Astrocyte of the cerebellum (primary cell): Measurements from ENCODE around the gene GID8.

Experiments used
- DNase-seq: peaks from one replicate; pipeline ENCODE4 v3.0.0-alpha.2; 2011; ENCODE audit warnings: low read depth
- H3K4me3 ChIP-seq: 2 replicates; pipeline ENCODE4 v1.5.1; 2011; ENCODE audit warnings: mild to moderate bottlenecking, low read depth, low read length, moderate library complexity
- in situ Hi-C: cut with HindIII; loops from 2 replicates; pipeline ENCODE4 v1.10.0; 2017; ENCODE audit warnings: low sequenced_read_pairs
- TF ChIP-seq, protein P1 (sequence below): IDR thresholded peaks from 2 replicates; pipeline ENCODE4 v1.5.1; 2012; ENCODE audit warnings: low read length, low read depth, moderate library complexity, mild to moderate bottlenecking; ENCODE audit errors: missing control alignments

The GID8 gene

DNA sequence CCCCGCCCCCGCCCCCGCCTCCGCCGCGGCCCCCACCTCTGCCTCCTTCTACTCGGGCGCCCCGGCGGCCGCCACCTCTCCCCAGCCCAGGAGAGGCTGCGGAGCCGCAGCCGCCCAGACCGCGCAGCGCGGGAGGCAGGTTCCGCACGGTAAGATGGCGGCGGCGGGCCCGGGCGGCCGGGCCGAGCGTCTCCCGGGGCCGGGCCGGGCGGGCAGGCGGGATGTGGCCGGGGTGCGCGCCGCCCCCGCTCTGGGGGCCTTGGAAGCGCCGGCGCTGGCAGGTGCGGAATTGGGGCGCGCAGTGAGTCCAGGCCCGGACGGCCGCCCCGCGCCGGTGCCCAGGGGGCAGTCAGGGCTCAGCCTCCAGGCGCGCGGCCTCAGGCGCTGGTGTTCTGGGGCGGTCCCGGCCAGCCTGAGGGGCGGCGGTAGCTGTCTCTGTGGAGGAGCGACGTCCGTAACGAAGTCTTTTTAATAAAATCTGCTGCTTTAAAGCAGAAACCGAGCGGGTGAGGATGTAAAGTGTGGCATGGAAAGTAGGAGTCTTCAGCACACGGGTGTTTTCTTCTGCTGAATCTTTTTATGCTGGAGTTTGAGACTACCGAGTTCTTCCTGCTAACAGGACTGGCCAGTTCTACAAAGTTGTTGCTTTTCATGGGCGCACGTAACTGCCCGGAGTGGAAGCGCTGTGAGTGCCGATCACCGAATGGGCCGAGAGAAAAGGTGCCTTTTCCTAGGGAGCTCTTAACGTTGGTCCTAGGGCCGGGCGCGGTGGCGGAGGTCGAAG, at the start of gene GID8:
TSS of gene GID8 (plus strand) at position 43 of the 784 bp plus-strand sequence. CDS start 3,356 bp downstream, outside the sequence.
- no peak for DNase-seq
- peak within 1 kb of the TSS; percentile 95 for H3K4me3 ChIP-seq
- in situ Hi-C loops = no loop called here
- TF ChIP-seq, protein P1, sequence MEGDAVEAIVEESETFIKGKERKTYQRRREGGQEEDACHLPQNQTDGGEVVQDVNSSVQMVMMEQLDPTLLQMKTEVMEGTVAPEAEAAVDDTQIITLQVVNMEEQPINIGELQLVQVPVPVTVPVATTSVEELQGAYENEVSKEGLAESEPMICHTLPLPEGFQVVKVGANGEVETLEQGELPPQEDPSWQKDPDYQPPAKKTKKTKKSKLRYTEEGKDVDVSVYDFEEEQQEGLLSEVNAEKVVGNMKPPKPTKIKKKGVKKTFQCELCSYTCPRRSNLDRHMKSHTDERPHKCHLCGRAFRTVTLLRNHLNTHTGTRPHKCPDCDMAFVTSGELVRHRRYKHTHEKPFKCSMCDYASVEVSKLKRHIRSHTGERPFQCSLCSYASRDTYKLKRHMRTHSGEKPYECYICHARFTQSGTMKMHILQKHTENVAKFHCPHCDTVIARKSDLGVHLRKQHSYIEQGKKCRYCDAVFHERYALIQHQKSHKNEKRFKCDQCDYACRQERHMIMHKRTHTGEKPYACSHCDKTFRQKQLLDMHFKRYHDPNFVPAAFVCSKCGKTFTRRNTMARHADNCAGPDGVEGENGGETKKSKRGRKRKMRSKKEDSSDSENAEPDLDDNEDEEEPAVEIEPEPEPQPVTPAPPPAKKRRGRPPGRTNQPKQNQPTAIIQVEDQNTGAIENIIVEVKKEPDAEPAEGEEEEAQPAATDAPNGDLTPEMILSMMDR = no peak

DNA sequence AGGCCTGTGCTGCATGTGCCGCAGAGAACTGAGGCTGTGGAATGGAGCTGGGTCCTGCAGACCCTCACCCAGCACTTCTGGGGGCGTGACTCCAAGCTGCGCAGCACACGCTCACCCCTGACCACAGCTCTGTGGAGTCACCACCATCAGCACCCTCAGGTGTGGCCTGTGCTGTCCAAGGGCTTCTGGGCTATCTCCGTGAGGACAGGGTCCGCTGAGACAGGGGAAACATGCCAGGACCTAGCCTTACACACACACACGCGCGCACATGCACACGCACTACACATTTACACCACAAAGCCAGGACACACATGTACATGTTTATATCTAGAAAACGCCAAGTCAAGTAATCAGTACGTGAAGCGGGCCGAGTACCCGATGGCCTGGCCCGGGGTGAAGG, 49.5 kb upstream of the GID8 start:
- TF ChIP-seq, protein P1 = no peak
- no peak overlapping the region for H3K4me3 ChIP-seq
- no peak for DNase-seq
- in situ Hi-C loops = no loop called here

DNA sequence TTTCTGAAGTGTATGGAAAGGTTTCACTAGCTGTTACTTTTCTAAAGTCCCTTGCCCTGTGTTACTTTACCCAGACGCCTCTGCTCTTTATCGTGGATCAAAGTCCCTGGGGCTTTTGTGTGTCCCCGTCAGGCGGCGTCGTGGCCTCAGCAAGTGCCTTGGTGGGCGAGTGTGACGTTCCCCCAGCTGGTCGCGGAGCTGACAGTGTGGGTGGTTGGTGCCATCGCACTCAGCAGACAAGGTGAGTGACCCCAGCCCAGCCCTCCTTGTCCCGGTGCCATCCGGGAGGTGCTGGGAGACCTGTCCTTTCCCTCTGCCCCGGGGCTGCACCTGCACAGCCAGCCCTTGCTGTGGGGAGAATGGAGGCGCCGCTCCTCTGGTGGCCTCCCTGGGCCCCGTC, 49.0 kb upstream of the GID8 start:
- DNase-seq = no peak
- TF ChIP-seq, protein P1 = no peak
- in situ Hi-C loops = no loop called here
- no peak overlapping the region for H3K4me3 ChIP-seq

DNA sequence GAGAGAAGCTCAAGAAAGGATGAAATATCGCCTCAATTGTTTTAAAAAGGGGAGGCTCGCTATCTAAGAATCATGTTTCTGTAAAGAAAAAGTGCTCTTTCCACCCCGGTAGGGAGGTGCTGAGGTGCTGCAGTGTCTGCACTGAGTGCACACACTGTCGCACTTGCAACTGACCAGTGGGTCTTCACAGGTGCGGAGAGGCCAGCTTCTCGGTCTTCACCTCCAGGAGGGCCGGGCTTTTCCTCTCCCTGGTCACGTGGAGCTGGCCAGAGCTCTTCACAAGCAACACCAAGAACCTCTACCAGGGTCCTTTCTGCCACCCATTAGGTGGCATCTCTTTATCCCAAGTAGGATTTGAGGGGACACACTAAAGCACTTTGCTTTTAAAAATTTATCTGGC, 48.5 kb upstream of the GID8 start:
- TF ChIP-seq, protein P1 = no peak

DNA sequence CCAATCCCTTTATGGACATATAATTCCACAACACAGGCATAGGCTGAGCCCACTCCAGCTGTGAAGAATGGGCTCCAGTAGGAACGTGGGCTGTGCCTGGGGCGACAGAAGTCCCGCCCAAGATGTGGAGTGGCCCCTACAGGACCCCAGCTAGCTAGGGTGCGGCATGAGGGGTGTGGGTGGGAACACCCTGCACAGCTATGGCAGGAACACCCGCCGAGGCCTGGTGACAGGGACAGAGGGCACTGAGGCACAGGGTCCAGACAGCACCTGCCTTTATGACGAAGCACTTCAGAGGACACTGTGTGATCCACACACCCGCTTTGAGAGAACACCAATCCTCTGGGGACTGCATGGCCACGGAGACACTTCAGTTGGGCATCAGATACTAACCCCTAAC, 48.1 kb upstream of the GID8 start:
- in situ Hi-C loops = no loop called here
- H3K4me3 ChIP-seq = no peak overlapping the region
- DNase-seq = no peak
- TF ChIP-seq, protein P1 = no peak

More for the DNA sequence above, 48.5 kb upstream of the GID8 start:
- H3K4me3 ChIP-seq = no peak overlapping the region
- DNase-seq = no peak
- in situ Hi-C loops = no loop called here

DNA sequence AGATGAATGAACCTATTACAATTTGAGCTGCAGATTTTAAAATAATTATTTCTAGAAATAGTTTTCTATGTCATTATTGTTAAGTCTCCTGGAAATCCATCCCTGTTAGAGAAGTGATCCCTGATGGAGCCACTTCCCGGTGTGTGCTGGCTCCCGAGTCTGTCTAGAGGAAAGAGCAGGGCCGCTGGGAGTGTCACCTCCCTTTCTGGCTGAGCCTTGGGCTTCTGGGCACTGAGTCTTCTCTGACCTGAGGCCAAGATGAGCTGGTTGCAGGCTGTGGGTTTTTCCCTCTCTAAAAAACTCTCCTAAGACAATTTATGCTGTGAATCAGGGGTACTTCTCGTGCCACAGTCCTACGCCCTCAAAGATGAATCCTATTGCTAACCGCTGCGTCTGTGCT, 47.5 kb upstream of the GID8 start:
- no peak for DNase-seq
- in situ Hi-C loops = no loop called here
- no peak overlapping the region for H3K4me3 ChIP-seq
- TF ChIP-seq, protein P1 = no peak
